Heart right ventricle (tissue), 16 donors: ENCODE results near the gene CLEC3A. TPM values are rescaled to one million over a fixed set of nuclear protein-coding genes. Genes with fewer than 3 reads are reported as not detected.

ENCODE experiments used
- ATAC-seq, 8 donors: fragments of 200-7000 bp; cut with Tn5 transposase; one replicate each; pipeline ENCODE4 v1.9.1; 2020; ENCODE audit warnings: mild to moderate bottlenecking in 8 of 8, moderate library complexity in 8 of 8, moderate number of reproducible peaks in 1 of 8
- DNase-seq, 2 donors: peaks; one replicate each; pipeline ENCODE4 v3.0.0-alpha.2; 2020
- H3K27ac ChIP-seq, 10 donors: fragments of 200-600 bp; sonication (generic) in 2 of 10; one replicate each; pipeline versions ENCODE4 v1.5.0 to v1.8.0; 2020 to 2022; ENCODE audit warnings: mild to moderate bottlenecking in 3 of 10
- H3K27me3 ChIP-seq, 7 donors: fragments of 200-600 bp; one replicate each; pipeline ENCODE4 v1.8.0; 2021 to 2022; ENCODE audit warnings: mild to moderate bottlenecking in 2 of 7
- H3K36me3 ChIP-seq, 9 donors: fragments of 200-600 bp; sonication (generic) in 1 of 9; one replicate each; pipeline versions ENCODE4 v1.5.0 to v1.8.0; 2020 to 2022; ENCODE audit warnings: mild to moderate bottlenecking in 2 of 9
- H3K4me1 ChIP-seq, 9 donors: fragments of 200-600 bp; sonication (generic) in 1 of 9; one replicate each; pipeline versions ENCODE4 v1.5.0 to v1.8.0; 2020 to 2022; ENCODE audit warnings: mild to moderate bottlenecking in 4 of 9
- H3K4me3 ChIP-seq, 10 donors: fragments of 200-600 bp; sonication (generic) in 2 of 10; one replicate each; pipeline versions ENCODE4 v1.5.0 to v1.8.0; 2020 to 2022; ENCODE audit warnings: mild to moderate bottlenecking in 7 of 10, moderate library complexity in 2 of 10
- H3K9me3 ChIP-seq, 11 donors: fragments of 200-600 bp in 10 of 11; sonication (generic) in 2 of 11; one replicate each; pipeline versions ENCODE4 v1.5.0 to v1.8.0; 2013 to 2022; ENCODE audit warnings: mild to moderate bottlenecking in 2 of 11, control low read depth in 1 of 11, moderate library complexity in 1 of 11
- CTCF ChIP-seq, 9 donors: fragments of 200-600 bp; sonication (generic) in 2 of 9; IDR thresholded peaks; one replicate each; pipeline versions ENCODE4 v1.5.0 to v1.8.0; 2021 to 2022; ENCODE audit warnings: antibody characterized with exemption in 9 of 9, mild to moderate bottlenecking in 5 of 9, moderate library complexity in 1 of 9
- WGBS, 2 donors: extraction: QIAGEN DNeasy Blood & Tissue Kit; methylation state at CpG; one replicate each; pipeline ENCODE4 v1.1.7; 2013; ENCODE audit warnings: inconsistent platforms in 1 of 2; 5-methylcytosine and 5-hydroxymethylcytosine counted together
- intact Hi-C, 10 donors: fragments of 100-400 bp; cut with DNase I; formaldehyde crosslinking; loops; one replicate each; pipeline versions ENCODE4 v1.11.1 to v1.14.2; 2022
- polyA plus RNA-seq, 2 donors: library from polyadenylated mRNA; stranded (reverse); fragments of 200-250 nt; gene quantifications; one replicate each; pipeline ENCODE4 v1.2.3, GENCODE V29; 2013
- total RNA-seq, 10 donors: library from RNA; stranded (reverse); fragmentation: NEBNext Ultra II Directional in 3 of 10; extraction: Animal tissue kit (Norgen Biotek cat#: 25700) in 3 of 10; gene quantifications; one replicate each; pipeline versions ENCODE4 v1.2.1 to v1.2.4, GENCODE V29; 2021 to 2023
- donor health status: Arrhythmogenic right ventricular cardiomyopathy.
- donor health status: ischemic (EF 13 %, LVEDD 7.1; RV severe dilation, severe dysfunction).
- donor health status: healthy with polysubstance abuse.
- donor health status: DM: no; HTN: yes; CAD: no.
- donor health status: DM: no; HTN: no; CAD: no.
- donor health status: ischemic (EF 25% LVEDD 6.9; RV normal size, moderate dysfunction).
- donor health status: ischemic (EF 25% LVEDD 5.7; RV mildly dilated, moderate dysfunction).
- donor health status: healthy.
- donor health status: DM: yes; HTN: yes; CAD: no.
- donor health status: Ischemic cardiomyopathy.
- donor health status: ischemic (EF 35%, LVEDD 5.7; RV mildly dilated, moderate dysfunction).
- donor health status: nonischemic (EF 11% LVEDD 7.7; RV severe dilation, severe dysfunction).
- donor health status: DM: yes; HTN: yes; CAD: no.
- donor health status: PGD.
- donor health status: ischemic (EF 29% LVEDD 5.4; RV normal size, mild dysfunction).
- donor health status: nonischemic (EF 23%, LVEDD 6.1; RV moderate dilation, normal function).

CLEC3A gene
- total and polyA plus RNA-seq, 12 donors, result not detected

DNA sequence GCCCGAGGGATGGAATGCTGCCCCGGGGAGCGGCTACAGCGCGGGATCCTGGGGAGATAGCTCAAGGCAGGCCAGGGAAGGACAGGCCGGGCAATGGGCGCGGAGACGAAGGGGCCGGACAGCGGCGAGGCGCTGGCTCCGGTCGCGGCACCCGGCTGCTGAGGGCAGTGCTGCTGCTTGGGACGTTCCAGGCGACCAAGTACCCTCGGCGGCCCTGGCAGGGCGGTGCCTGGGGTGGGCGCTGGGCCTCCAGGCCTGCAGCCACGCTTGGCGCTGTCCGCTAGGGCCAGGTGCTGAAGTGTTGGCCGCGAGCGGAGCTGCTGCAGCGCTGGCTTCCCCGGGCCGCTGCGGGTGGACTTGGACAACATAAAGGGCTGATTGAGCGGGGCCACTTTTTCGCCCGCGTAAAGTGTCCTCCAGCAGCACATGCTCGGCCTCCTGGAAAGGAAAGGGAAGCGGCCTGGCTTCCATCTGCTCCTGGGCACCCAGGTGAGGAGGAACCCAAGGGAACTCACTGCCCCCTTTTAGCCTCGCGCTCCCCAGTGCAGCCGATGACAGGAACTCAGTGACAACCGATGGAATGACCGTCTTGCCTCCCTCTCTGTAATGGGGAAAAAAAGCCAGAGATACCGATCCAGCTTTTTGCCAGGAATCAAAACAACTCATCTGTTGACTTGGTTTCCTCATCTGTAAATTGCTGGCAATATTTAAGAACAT lies 23.7 kb downstream of the CLEC3A start:
- intact Hi-C loops, result no loop called here
- H3K27me3 ChIP-seq, result peaks cover 0 to 38% (median 10%) of the 10 kb centered on the region in 7 donors
- DNase-seq (peak; percentile 55 to 71), ATAC-seq (peak; percentile 76 to 98 (median 94))
- no peaks in the 10 kb centered on the region for H3K4me1 ChIP-seq
- peak overlapping the region in 1 of 10 donors; percentile 22 for H3K4me3 ChIP-seq
- no peaks in the 10 kb centered on the region for H3K36me3 ChIP-seq
- H3K27ac ChIP-seq, result no peak overlapping the region
- no peaks in the 10 kb centered on the region for H3K9me3 ChIP-seq
- peak in 1 of 9 donors; percentile 18 for TF ChIP-seq CTCF (IDR thresholded peaks at IDR 0.05)
- 8 to 11% methylated on average over 45 of the region's 45 CpGs for WGBS, 2 donors

DNA sequence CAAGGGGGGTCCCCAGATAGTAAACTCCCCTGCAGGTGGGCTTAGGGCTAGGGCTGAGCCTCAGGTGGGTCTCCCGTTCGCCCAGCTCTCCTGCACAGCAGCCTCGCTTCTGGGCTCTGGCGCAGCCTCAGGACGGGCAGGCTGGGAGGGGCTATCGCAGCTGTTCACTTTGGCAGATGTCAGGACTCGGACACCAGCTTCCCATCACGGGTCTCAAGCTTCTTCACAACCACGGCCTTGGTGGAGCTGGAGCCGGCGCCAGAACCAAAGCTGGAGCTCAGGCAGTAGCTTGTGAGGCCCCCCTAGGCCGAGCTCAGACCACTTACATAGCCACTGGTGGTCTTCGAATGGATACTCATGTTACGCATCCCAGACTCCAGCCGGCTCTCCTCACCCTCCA lies 26.0 kb downstream of the CLEC3A start:
- ATAC-seq (no peak), DNase-seq (no peak)
- Histone ChIP-seq H3K9me3 (no peaks in the 10 kb centered on the region), H3K36me3 (no peaks in the 10 kb centered on the region), H3K27me3 (peaks cover 0 to 38% (median 10%) of the 10 kb centered on the region in 7 donors), H3K4me1 (no peaks in the 10 kb centered on the region), H3K4me3 (no peak overlapping the region), H3K27ac (no peak overlapping the region)
- no peak for TF ChIP-seq CTCF (IDR thresholded peaks at IDR 0.05)
- WGBS, 2 donors, result 79 to 80% methylated on average over 15 of the region's 15 CpGs
- intact Hi-C loops, result no loop called here

DNA sequence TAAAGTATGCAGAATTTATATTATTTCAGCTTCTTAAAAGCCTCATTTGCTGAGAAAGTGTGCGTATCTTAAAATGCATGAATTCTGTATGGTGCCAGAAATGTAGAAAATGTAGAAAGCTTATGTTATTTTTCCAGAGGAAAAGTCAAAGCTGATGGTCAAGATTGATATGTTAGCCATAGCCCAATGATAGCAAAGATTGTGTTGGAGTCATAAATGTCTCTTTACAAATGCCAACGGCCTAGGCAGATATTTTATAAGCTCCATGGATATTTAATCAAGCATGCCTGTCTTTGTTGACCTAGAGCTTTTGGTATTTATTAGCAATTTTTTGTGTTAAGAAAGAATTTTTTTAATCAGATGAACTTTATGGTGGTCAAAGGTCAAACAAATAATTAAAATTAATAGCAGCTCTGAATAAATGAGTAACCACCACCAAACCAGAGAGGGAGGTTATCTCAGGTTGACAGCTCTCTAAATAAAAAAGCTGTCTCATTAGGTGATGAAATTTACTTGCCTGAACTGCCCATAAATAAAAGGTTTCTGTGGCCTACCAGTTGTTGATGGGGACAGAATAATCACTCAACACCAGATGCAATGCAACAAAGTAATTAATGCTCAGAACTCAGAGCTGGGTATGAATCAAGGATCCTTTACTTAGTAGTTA lies 28.5 kb downstream of the CLEC3A start:
- 50 to 76% methylated on average over 2 of the region's 2 CpGs for WGBS, 2 donors
- no peak for ATAC-seq

More for the DNA sequence above, 28.5 kb downstream of the CLEC3A start:
- Histone ChIP-seq H3K36me3 (no peaks in the 10 kb centered on the region), H3K27ac (no peak overlapping the region), H3K4me3 (no peak overlapping the region), H3K9me3 (no peaks in the 10 kb centered on the region), H3K27me3 (peaks cover 0 to 34% (median 9%) of the 10 kb centered on the region in 7 donors), H3K4me1 (no peaks in the 10 kb centered on the region)
- no peak for DNase-seq
- no peak for TF ChIP-seq CTCF (IDR thresholded peaks at IDR 0.05)
- intact Hi-C loops, result no loop called here
